Heart left ventricle (tissue), 13 donors: Measurements from ENCODE around the gene NFIX.

Source experiments
- POLR2A ChIP-seq, 2 donors: fragments of 450-650 bp; IDR thresholded peaks; one replicate each; pipeline ENCODE4 v1.6.1; 2017; ENCODE audit warnings: antibody characterized with exemption in 2 of 2, mild to moderate bottlenecking in 2 of 2, moderate library complexity in 2 of 2
- TF ChIP-seq, protein P1 (sequence below), 12 donors: fragments of 200-600 bp; sonication (generic) in 4 of 12; IDR thresholded peaks; one replicate each; pipeline versions ENCODE4 v1.5.0 to v1.8.0; 2018 to 2022; ENCODE audit warnings: antibody characterized with exemption in 12 of 12, mild to moderate bottlenecking in 5 of 12
- donor health status: ischemic (EF 13 %, LVEDD 7.1; RV severe dilation, severe dysfunction).
- donor health status: DM: no; HTN: yes; CAD: no.
- donor health status: DM: no; HTN: no; CAD: no.
- donor health status: ischemic (EF 25% LVEDD 6.9; RV normal size, moderate dysfunction).
- donor health status: ischemic (EF 25% LVEDD 5.7; RV mildly dilated, moderate dysfunction).
- donor health status: ischemic (EF 35%, LVEDD 5.7; RV mildly dilated, moderate dysfunction).
- donor health status: nonischemic (EF 11% LVEDD 7.7; RV severe dilation, severe dysfunction).
- donor health status: DM: yes; HTN: yes; CAD: no.
- donor health status: PGD.
- donor health status: ischemic (EF 29% LVEDD 5.4; RV normal size, mild dysfunction).
- donor health status: nonischemic (EF 23%, LVEDD 6.1; RV moderate dilation, normal function).

DNA sequence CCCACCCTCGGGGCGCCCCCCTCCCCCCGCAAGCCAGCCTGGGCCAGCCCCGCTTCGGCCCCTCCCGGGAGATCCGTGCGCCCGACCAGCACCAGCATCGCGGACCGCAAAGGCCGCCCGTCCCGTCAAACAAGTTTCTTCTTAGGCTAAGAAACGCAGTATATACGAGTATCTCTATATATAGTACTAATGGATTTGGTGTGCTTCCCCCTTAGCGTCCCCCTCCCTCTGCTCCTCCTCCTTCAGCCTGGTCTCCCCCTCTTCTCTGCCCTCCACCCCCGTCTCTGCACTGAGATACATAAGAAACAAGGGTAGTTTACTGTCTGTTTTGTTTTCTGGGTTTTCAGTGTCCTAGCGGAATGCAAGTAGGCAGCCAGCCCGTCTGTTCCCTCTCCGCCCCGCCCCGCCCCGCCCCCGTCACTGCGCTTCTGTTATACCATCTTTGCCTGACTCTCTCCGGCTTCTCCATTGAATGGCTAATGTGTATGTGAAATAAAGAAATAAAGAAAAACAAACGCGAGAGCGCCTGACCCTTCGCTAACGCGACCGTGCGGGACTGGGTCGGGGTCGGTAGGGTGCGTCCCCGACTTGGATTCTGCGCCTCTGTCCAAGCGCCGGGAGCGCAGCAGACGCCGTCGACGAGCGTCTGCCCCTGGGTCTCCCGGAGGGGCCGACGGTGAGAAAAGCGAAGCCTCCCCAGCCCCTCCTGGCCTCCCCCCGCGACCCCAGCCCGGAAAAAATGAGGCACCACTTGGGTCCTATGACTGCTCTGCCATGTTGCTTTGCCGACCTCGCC is 103.2 kb downstream of the NFIX start:
- TF ChIP-seq, protein P1, sequence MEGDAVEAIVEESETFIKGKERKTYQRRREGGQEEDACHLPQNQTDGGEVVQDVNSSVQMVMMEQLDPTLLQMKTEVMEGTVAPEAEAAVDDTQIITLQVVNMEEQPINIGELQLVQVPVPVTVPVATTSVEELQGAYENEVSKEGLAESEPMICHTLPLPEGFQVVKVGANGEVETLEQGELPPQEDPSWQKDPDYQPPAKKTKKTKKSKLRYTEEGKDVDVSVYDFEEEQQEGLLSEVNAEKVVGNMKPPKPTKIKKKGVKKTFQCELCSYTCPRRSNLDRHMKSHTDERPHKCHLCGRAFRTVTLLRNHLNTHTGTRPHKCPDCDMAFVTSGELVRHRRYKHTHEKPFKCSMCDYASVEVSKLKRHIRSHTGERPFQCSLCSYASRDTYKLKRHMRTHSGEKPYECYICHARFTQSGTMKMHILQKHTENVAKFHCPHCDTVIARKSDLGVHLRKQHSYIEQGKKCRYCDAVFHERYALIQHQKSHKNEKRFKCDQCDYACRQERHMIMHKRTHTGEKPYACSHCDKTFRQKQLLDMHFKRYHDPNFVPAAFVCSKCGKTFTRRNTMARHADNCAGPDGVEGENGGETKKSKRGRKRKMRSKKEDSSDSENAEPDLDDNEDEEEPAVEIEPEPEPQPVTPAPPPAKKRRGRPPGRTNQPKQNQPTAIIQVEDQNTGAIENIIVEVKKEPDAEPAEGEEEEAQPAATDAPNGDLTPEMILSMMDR (IDR thresholded peaks at IDR 0.05), result no peak
- no peak for TF ChIP-seq POLR2A (IDR thresholded peaks at IDR 0.05)
